Body of pancreas (tissue), 4 donors: ENCODE measurements around the gene ANKRD33B. TPM values are rescaled to one million over a fixed set of nuclear protein-coding genes. Genes with fewer than 3 reads are reported as not detected.

ENCODE experiments used
- ATAC-seq: fragments of 150-250 bp; one replicate; pipeline ENCODE4 v1.9.1; 2016
- DNase-seq, 4 donors: peaks; one replicate each; pipeline ENCODE4 v3.0.0-alpha.2; 2019
- H3K27ac ChIP-seq, 4 donors: fragments of 200-600 bp; sonication (generic); 1 replicate in 3 of 4; 2 replicates in 1 of 4; pipeline versions ENCODE4 v1.5.1 to v1.6.1; 2016 to 2019; ENCODE audit warnings: mild to moderate bottlenecking in 1 of 4, mixed read lengths in 1 of 4, moderate library complexity in 1 of 4
- H3K27me3 ChIP-seq, 2 donors: fragments of 200-600 bp; sonication (generic); one replicate each; pipeline ENCODE4 v1.6.0; 2016; ENCODE audit warnings: mild to moderate bottlenecking in 1 of 2
- H3K36me3 ChIP-seq, 2 donors: fragments of 200-600 bp; sonication (generic); replicated peaks in 1 of 2; 2 replicates each; pipeline ENCODE4 v1.5.1; 2016; ENCODE audit warnings: low read depth in 2 of 2; ENCODE audit not compliant: insufficient read depth in 1 of 2
- H3K4me1 ChIP-seq: fragments of 200-600 bp; sonication (generic); one replicate; pipeline ENCODE4 v1.6.0; 2016
- H3K4me3 ChIP-seq, 2 donors: fragments of 200-600 bp; sonication (generic); 1 replicate in 1 of 2; 2 replicates in 1 of 2; pipeline ENCODE4 v1.5.1; 2016 to 2019
- H3K9me3 ChIP-seq, 3 donors: fragments of 200-600 bp; sonication (generic); 1 replicate in 2 of 3; 2 replicates in 1 of 3; pipeline ENCODE4 v1.5.1; 2016
- CTCF ChIP-seq, 7 experiments: fragments of 450-650 bp in 4 of 7; fragments of 200-600 bp in 3 of 7; sonication (generic) in 3 of 7; IDR thresholded peaks; one replicate each; pipeline ENCODE4 v1.5.1; 2016 to 2019; ENCODE audit warnings: antibody characterized with exemption in 7 of 7
- POLR2A ChIP-seq, 3 donors: fragments of 450-650 bp; IDR thresholded peaks; one replicate each; pipeline ENCODE4 v1.6.1; 2016; ENCODE audit warnings: antibody characterized with exemption in 3 of 3, mild to moderate bottlenecking in 2 of 3
- WGBS, 2 donors: methylation state at CpG; one replicate each; pipeline ENCODE4 v1.1.5; 2017; 5-methylcytosine and 5-hydroxymethylcytosine counted together
- intact Hi-C: fragments of 100-400 bp; cut with DNase I; formaldehyde crosslinking; loops from one replicate; pipeline ENCODE4 v1.15.1; 2023
- total RNA-seq, 2 donors: library from RNA; depleted of rRNA; stranded (reverse); fragments of >200 nt; gene quantifications; one replicate each; pipeline ENCODE4 v1.1.0, GENCODE V29; 2016

ANKRD33B gene
- total RNA-seq, 2 donors from 2014 or later = 2.3 to 3.9 TPM

- Histone ChIP-seq H3K27me3 (peaks cover 0 to 5% of the 10 kb centered on the region in 2 donors), H3K9me3 (no peaks in the 10 kb centered on the region), H3K27ac (no peak overlapping the region), H3K4me3 (no peak overlapping the region), H3K4me1 (peaks cover 29% of the 10 kb centered on the region), H3K36me3 (no peaks in the 10 kb centered on the region)
- ATAC-seq (no peak), DNase-seq (no peak)
- 43 to 49% methylated on average over 31 to 38 of the region's 45 CpGs for WGBS, 2 donors
- intact Hi-C loops = no loop called here
- TF ChIP-seq POLR2A (IDR thresholded peaks at IDR 0.05) = no peak
- TF ChIP-seq CTCF (IDR thresholded peaks at IDR 0.05) = no peak
These were observed 1.4 kb upstream of the ANKRD33B start for GRCh38 chr5:10562201-10563109.

DNA sequence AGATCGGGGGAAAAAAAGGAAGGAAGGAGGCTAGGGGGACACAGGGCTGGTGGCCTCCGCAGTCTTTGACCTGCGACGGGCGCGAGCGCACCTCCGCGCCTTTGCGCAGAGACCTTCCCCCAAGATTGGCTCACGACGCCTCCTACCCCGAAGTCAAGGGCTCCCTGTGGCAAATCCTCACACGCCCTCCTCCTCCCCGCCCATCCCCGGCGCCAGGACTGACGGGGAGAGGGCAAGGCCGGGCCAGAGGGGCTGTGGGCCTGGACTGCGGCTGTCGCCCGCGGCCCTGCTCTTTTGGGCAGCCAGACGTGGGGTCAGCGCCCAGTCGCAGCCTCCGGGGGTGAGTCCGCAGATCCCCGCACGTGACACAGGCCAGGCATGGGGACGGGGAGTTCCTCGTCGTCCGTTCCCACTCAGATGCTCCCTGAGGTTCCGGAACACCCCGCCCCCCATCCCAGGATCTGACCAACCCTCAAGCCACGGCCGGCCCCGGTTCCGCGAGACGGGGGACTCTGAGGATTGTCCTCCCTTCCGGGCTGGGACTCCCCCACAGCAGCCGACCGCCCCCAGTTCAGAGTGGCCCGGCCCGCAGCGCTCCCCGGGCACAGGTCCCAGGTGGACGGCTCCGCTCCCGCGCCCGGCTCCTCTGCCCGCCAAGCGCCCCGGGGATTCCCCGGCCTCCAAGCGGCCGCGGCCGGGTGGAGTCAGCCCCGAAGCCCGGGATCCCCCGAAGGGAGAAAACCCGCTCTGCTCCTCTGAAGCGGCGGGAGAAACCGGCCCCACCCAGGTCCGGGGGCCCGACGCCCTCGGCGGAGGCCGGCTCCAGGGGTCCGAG is 543 bp upstream of the ANKRD33B start:
- Histone ChIP-seq H3K9me3 (no peaks in the 10 kb centered on the region), H3K4me3 (peak overlapping the region in 1 of 2 donors; percentile 58), H3K27ac (peak overlapping the region in 3 of 4 donors; percentile 49 to 72 (median 63)), H3K4me1 (peaks cover 29% of the 10 kb centered on the region), H3K27me3 (peaks cover 0 to 5% of the 10 kb centered on the region in 2 donors), H3K36me3 (no peaks in the 10 kb centered on the region)
- TF ChIP-seq POLR2A (IDR thresholded peaks at IDR 0.05) (peak in 1 of 3 donors; percentile 33), CTCF (IDR thresholded peaks at IDR 0.05) (no peak)
- peak; percentile 21 to 46 (median 38) for DNase-seq
- WGBS, 2 donors = 2% methylated on average over 74 of the region's 76 CpGs; no CpG with 5 or more reads in 1 of the 2 donors
- peak; percentile 69 for ATAC-seq
- intact Hi-C loops = no loop called here

- H3K4me1 ChIP-seq = peaks cover 29% of the 10 kb centered on the region
- DNase-seq = peak in 1 of 4 donors; percentile 21
- H3K36me3 ChIP-seq = no peaks in the 10 kb centered on the region
- H3K27ac ChIP-seq = peak overlapping the region in 1 of 4 donors; percentile 33
- intact Hi-C loops = no loop called here
- H3K27me3 ChIP-seq = peaks cover 0 to 5% of the 10 kb centered on the region in 2 donors
- H3K4me3 ChIP-seq = no peak overlapping the region
- TF ChIP-seq CTCF (IDR thresholded peaks at IDR 0.05) (no peak), POLR2A (IDR thresholded peaks at IDR 0.05) (no peak)
- H3K9me3 ChIP-seq = no peaks in the 10 kb centered on the region
- 2 to 8% methylated on average over 28 to 61 of the region's 61 CpGs for WGBS, 2 donors
- ATAC-seq = no peak
These were observed 1.2 kb downstream of the ANKRD33B start for GRCh38 chr5:10564838-10565784.

DNA sequence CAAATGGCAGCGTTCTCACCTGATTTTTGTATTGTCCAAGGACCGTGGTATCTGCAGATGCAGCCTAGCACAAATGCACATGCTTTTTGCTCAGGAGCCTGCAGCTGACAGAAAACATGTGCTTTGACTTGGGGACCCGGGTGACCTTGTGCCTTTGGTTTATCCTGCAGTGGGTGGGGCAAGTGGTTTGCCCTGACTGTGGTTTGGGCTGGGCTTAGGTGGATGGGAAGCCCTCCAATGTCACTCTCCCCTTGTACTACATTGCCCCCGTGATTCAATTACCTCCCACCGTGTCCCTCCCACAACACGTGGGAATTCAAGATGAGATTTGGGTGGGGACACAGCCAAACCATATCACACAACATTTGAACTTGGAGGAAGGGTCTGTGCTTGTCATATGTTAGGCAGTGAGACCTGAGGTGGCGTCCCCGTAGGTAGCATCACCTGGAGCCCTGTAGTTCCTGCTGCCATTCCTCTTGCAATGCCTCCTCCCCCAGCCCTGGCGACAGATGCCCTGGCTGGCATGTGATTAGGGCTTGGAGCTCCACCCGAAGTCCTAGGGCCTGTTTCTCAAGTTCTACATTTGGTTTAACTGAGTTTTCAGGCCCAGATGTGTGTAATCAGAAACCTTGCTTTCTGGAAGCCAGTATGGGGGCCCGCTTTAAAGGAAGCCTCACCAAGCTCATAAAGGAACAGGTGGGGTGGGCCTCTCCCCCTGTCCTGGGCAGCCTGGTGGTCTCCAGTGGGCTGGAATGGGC is 2.1 kb downstream of the ANKRD33B start:
- Histone ChIP-seq H3K27me3 (peaks cover 0 to 5% of the 10 kb centered on the region in 2 donors), H3K9me3 (no peaks in the 10 kb centered on the region), H3K4me3 (no peak overlapping the region), H3K36me3 (no peaks in the 10 kb centered on the region), H3K4me1 (peaks cover 29% of the 10 kb centered on the region), H3K27ac (no peak overlapping the region)
- TF ChIP-seq POLR2A (IDR thresholded peaks at IDR 0.05) (no peak), CTCF (IDR thresholded peaks at IDR 0.05) (no peak)
- ATAC-seq (no peak), DNase-seq (no peak)
- WGBS, 2 donors = 43 to 56% methylated on average over 10 to 11 of the region's 11 CpGs
- intact Hi-C loops = no loop called here
